HepG2 (cell line): ENCODE measurements around the gene NKPD1. TPM values are rescaled to one million over a fixed set of nuclear protein-coding genes. Genes with fewer than 3 reads are reported as not detected.

Source experiments
- ATAC-seq: fragments of 200-7000 bp; cut with Tn5 transposase; 3 replicates; pipeline ENCODE4 v1.9.1; 2020; ENCODE audit warnings: mild to moderate bottlenecking, moderate library complexity
- BruUV-seq: library from RNA; stranded (reverse); fragments of 400-500 nt; replicated peaks from 2 replicates; lab custom pipeline; 2021; lab: Mats Ljungman, UMichigan
- CTCF ChIA-PET: fragments of 300-600 bp; formaldehyde crosslinking; extraction: SDS; loops from one replicate; lab custom pipeline; 2021; ENCODE audit warnings: low total read pairs, inconsistent platforms, low intra/inter-chr PET ratio; lab: Yijun Ruan, JAX
- POLR2A ChIA-PET: fragments of 350-600 bp; sonication (Branson Sonifier 250); formaldehyde crosslinking; loops from one replicate; lab custom pipeline; 2020; ENCODE audit warnings: antibody characterized with exemption, inconsistent platforms; lab: Yijun Ruan, JAX
- DNase-seq: peaks from one replicate; pipeline ENCODE4 v3.0.0-alpha.2; 2015; ENCODE audit warnings: low spot score
- FAIRE-seq: peaks from 3 replicates; lab custom pipeline; 2011; peaks lifted over from hg19 to GRCh38; lab: Jason Lieb, UNC
- H2AFZ ChIP-seq: one replicate; pipeline ENCODE4 v1.6.1; 2011; ENCODE audit warnings: low read length, inconsistent platforms
- H3K27ac ChIP-seq: fragments of 300-600 bp; 3 replicates; pipeline ENCODE4 v1.8.0; 2011; ENCODE audit warnings: mixed run types, mild to moderate bottlenecking, mixed read lengths, low read length, inconsistent platforms; ENCODE audit not compliant: insufficient read depth; ENCODE audit errors: extremely low read length
- H3K27me3 ChIP-seq, 2 experiments: fragments of 200-600 bp in 1 of 2; 2 replicates in 1 of 2; 3 replicates in 1 of 2; pipeline versions ENCODE4 v1.6.0 to v1.8.0; 2011; ENCODE audit warnings: low read length in 2 of 2, mild to moderate bottlenecking in 2 of 2, moderate library complexity in 2 of 2, inconsistent platforms in 1 of 2; ENCODE audit not compliant: insufficient read depth in 2 of 2, control insufficient read depth in 1 of 2
- H3K36me3 ChIP-seq, 2 experiments: fragments of 200-600 bp in 1 of 2; replicated peaks in 1 of 2; 2 replicates in 1 of 2; 3 replicates in 1 of 2; pipeline versions ENCODE4 v1.5.1 to v1.8.0; 2011; ENCODE audit warnings: low read length in 2 of 2, inconsistent platforms in 1 of 2; ENCODE audit not compliant: insufficient read depth in 2 of 2, control insufficient read depth in 1 of 2
- H3K4me1 ChIP-seq: 2 replicates; pipeline ENCODE4 v1.5.1; 2012; ENCODE audit warnings: low read length, inconsistent platforms; ENCODE audit not compliant: insufficient read depth
- H3K4me2 ChIP-seq: 2 replicates; pipeline ENCODE4 v1.6.0; 2011; ENCODE audit warnings: low read depth, low read length, inconsistent platforms
- H3K4me3 ChIP-seq, 3 experiments: fragments of 200-600 bp in 1 of 3; sonication (generic), shearing (Covaris generic) in 1 of 3; replicated peaks in 1 of 3; 2 replicates each; pipeline ENCODE4 v1.5.1; 2011 to 2016; ENCODE audit warnings: low read length in 3 of 3, inconsistent platforms in 2 of 3, low read depth in 2 of 3, mild to moderate bottlenecking in 2 of 3, control low read depth in 1 of 3, mixed read lengths in 1 of 3; ENCODE audit not compliant: insufficient read depth in 1 of 3
- H3K79me2 ChIP-seq: one replicate; pipeline ENCODE4 v1.6.1; 2011; ENCODE audit warnings: low read length, inconsistent platforms; ENCODE audit not compliant: insufficient read depth
- H3K9ac ChIP-seq: 2 replicates; pipeline ENCODE4 v1.6.0; 2011; ENCODE audit warnings: mild to moderate bottlenecking, low read depth, low read length, inconsistent platforms; ENCODE audit not compliant: insufficient read depth
- H3K9me3 ChIP-seq: 2 replicates; pipeline ENCODE4 v1.5.1; 2012; ENCODE audit warnings: mild to moderate bottlenecking, low read length
- H4K20me1 ChIP-seq: 2 replicates; pipeline ENCODE4 v1.6.0; 2011; ENCODE audit warnings: inconsistent platforms, mild to moderate bottlenecking, low read length, moderate library complexity; ENCODE audit not compliant: insufficient read depth
- BATF2 ChIP-seq: sonication (generic); formaldehyde crosslinking; IDR thresholded peaks from 2 replicates; pipeline ENCODE4 v1.8.0; 2022; ENCODE audit warnings: mild to moderate bottlenecking, missing genetic modification reagents, moderate library complexity
- CHCHD3 ChIP-seq: sonication (generic); formaldehyde crosslinking; IDR thresholded peaks from 2 replicates; pipeline ENCODE4 v1.8.0; 2022; ENCODE audit warnings: mild to moderate bottlenecking, missing genetic modification reagents, moderate library complexity
- MTA3 ChIP-seq: sonication (generic); formaldehyde crosslinking; IDR thresholded peaks from 2 replicates; pipeline ENCODE4 v1.4.0; 2020; ENCODE audit warnings: missing genetic modification reagents
- MZF1 ChIP-seq: sonication (generic); formaldehyde crosslinking; IDR thresholded peaks from 2 replicates; pipeline ENCODE4 v1.8.1; 2023; ENCODE audit warnings: mild to moderate bottlenecking, missing genetic modification reagents, borderline replicate concordance
- NCOA5 ChIP-seq: sonication (generic); formaldehyde crosslinking; IDR thresholded peaks from 2 replicates; pipeline ENCODE4 v1.4.0; 2020; ENCODE audit warnings: missing genetic modification reagents
- NFIB ChIP-seq: sonication (generic); formaldehyde crosslinking; IDR thresholded peaks from 2 replicates; pipeline ENCODE4 v1.9.0; 2021; ENCODE audit warnings: missing genetic modification reagents, mild to moderate bottlenecking, borderline replicate concordance
- NPAS2 ChIP-seq: sonication (generic); formaldehyde crosslinking; IDR thresholded peaks from 2 replicates; pipeline ENCODE4 v1.8.0; 2022; ENCODE audit warnings: mild to moderate bottlenecking, missing genetic modification reagents, borderline replicate concordance
- SNAI1 ChIP-seq: sonication (generic); formaldehyde crosslinking; IDR thresholded peaks from 2 replicates; pipeline ENCODE4 v1.5.0; 2020; ENCODE audit warnings: mild to moderate bottlenecking, missing genetic modification reagents, borderline replicate concordance
- TCF12 ChIP-seq, 2 experiments: fragments of 450-650 bp in 1 of 2; sonication (generic) in 1 of 2; formaldehyde crosslinking in 1 of 2; IDR thresholded peaks; 2 replicates each; pipeline versions ENCODE4 v1.6.1 to v1.8.0; 2017 to 2022; ENCODE audit warnings: antibody characterized with exemption in 1 of 2, mild to moderate bottlenecking in 1 of 2, missing genetic modification reagents in 1 of 2, moderate library complexity in 1 of 2
- TCF7 ChIP-seq: sonication (generic); IDR thresholded peaks from 2 replicates; pipeline ENCODE4 v1.6.1; 2016; ENCODE audit warnings: antibody characterized with exemption, low read depth
- YEATS4 ChIP-seq: sonication (generic); formaldehyde crosslinking; IDR thresholded peaks from 2 replicates; pipeline ENCODE4 v1.4.0; 2020; ENCODE audit warnings: missing genetic modification reagents, borderline replicate concordance
- ZC3H4 ChIP-seq: sonication (generic); formaldehyde crosslinking; IDR thresholded peaks from 2 replicates; pipeline ENCODE4 v1.4.0; 2020; ENCODE audit warnings: missing genetic modification reagents, borderline replicate concordance
- ZNF558 ChIP-seq: sonication (generic); formaldehyde crosslinking; IDR thresholded peaks from 2 replicates; pipeline ENCODE4 v1.9.0; 2022; ENCODE audit warnings: mild to moderate bottlenecking, missing genetic modification reagents, borderline replicate concordance
- ZNF737 ChIP-seq: sonication (generic); formaldehyde crosslinking; IDR thresholded peaks from 2 replicates; pipeline ENCODE4 v1.5.0; 2020; ENCODE audit warnings: missing genetic modification reagents, mild to moderate bottlenecking, borderline replicate concordance
- WGBS: methylation state at CpG from one replicate; pipeline ENCODE4 v1.1.6; 2017; ENCODE audit warnings: low lambda C conversion rate; 5-methylcytosine and 5-hydroxymethylcytosine counted together
- in situ Hi-C: cut with HindIII; loops from 2 replicates; pipeline ENCODE4 v1.10.0; 2017; ENCODE audit warnings: low pct_unique_long_range_greater_than_20kb; ENCODE audit not compliant: extremely low pct_ligation_motif_present
- intact Hi-C: fragments of 100-400 bp; cut with micrococcal nuclease; formaldehyde crosslinking; loops from one replicate; pipeline ENCODE4 v1.10.0; 2022; ENCODE audit not compliant: unreplicated experiment
- polyA plus RNA-seq, 8 experiments: library from polyadenylated mRNA; depleted of rRNA in 3 of 8; stranded (reverse) in 7 of 8; unstranded in 1 of 8; fragments of >200 nt; fragmentation: Illumina TruSeq in 4 of 8; extraction: Trizol in 4 of 8; gene quantifications; 2 replicates each; pipeline versions ENCODE4 v1.2.1 to v1.2.3, GENCODE V29; 2011 to 2016; ENCODE audit warnings: low read depth in 4 of 8, missing spikeins in 1 of 8, mixed read lengths in 1 of 8; ENCODE audit not compliant: insufficient read depth in 1 of 8
- total RNA-seq, 5 experiments: library from RNA; depleted of rRNA; stranded (reverse); fragments of >200 nt; fragmentation: Illumina TruSeq; extraction: Trizol; gene quantifications; 2 replicates each; pipeline ENCODE4 v1.2.3, GENCODE V29; 2016; ENCODE audit warnings: low read depth in 1 of 5
- TF ChIP-seq, protein P1 (sequence below): IDR thresholded peaks from 2 replicates; pipeline ENCODE4 v1.6.1; 2012; ENCODE audit warnings: inconsistent platforms
- TF ChIP-seq, protein P2 (sequence below): sonication (generic); formaldehyde crosslinking; IDR thresholded peaks from 2 replicates; pipeline ENCODE4 v1.5.1; 2020; ENCODE audit warnings: mild to moderate bottlenecking, moderate library complexity, missing genetic modification reagents

NKPD1 gene
- total and polyA plus RNA-seq, 2 of the 13 experiments (the other 11 are each of a cell fraction or from before 2014, with no cell fraction given) = 0.03 TPM; not detected in 1

GRCh38 chr19:45124021-45124420, 36.8 kb downstream of the NKPD1 start:
- TF ChIP-seq, protein P1, sequence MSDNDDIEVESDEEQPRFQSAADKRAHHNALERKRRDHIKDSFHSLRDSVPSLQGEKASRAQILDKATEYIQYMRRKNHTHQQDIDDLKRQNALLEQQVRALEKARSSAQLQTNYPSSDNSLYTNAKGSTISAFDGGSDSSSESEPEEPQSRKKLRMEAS = no peak
- TF ChIP-seq ZNF737 = no peak
- H3K4me2 ChIP-seq = no peak overlapping the region
- peaks cover 54% of the 10 kb centered on the region for H3K79me2 ChIP-seq
- peaks cover 11% of the 10 kb centered on the region for H3K4me1 ChIP-seq
- intact Hi-C loops (no loop called here), in situ Hi-C loops (loop anchor here (10.0 kb wide), 1 partner anchor 109 kb away; no protein-coding TSS in a partner anchor)
- peaks cover 11% of the 10 kb centered on the region; the same call in 1 of the 2 replicates for H4K20me1 ChIP-seq
- FAIRE-seq (no peak), DNase-seq (no peak), ATAC-seq (no peak)
- POLR2A ChIA-PET = interaction anchor here (0.5 to 1.4 kb wide), 2 partner anchors 9 to 11 kb away, joined by 3 to 4 read pairs; no protein-coding TSS in a partner anchor
- no peak overlapping the region for H3K4me3 ChIP-seq
- no peak overlapping the region for H3K27ac ChIP-seq
- no peaks in the 10 kb centered on the region for H3K9me3 ChIP-seq
- no TSS peak for BruUV-seq
- no peak overlapping the region for H2AFZ ChIP-seq
- 94% methylated on average over 6 of the region's 6 CpGs for WGBS
- no peaks in the 10 kb centered on the region for H3K27me3 ChIP-seq
- no peak overlapping the region for H3K9ac ChIP-seq
- CTCF ChIA-PET = no interaction called here
- H3K36me3 ChIP-seq = peaks cover 9 to 15% of the 10 kb centered on the region in 2 experiments; a peak in 3 of 5 replicates

GRCh38 chr19:45123440-45123850, 37.3 kb downstream of the NKPD1 start:
- in situ Hi-C loops (loop anchor here (10.0 kb wide), 1 partner anchor 109 kb away; no protein-coding TSS in a partner anchor), intact Hi-C loops (no loop called here)
- no peak overlapping the region for H2AFZ ChIP-seq
- DNase-seq = no peak
- no peaks in the 10 kb centered on the region for H3K9me3 ChIP-seq
- H4K20me1 ChIP-seq = peaks cover 11% of the 10 kb centered on the region; the same call in 1 of the 2 replicates
- H3K27ac ChIP-seq = no peak overlapping the region
- no TSS peak for BruUV-seq
- peaks cover 5 to 11% of the 10 kb centered on the region in 2 experiments; a peak in 3 of 5 replicates for H3K36me3 ChIP-seq
- peaks cover 5% of the 10 kb centered on the region for H3K4me1 ChIP-seq
- ChIA-PET CTCF (no interaction called here), POLR2A (interaction anchor here (0.5 to 1.4 kb wide), 2 partner anchors 9 to 10 kb away, joined by 3 to 4 read pairs; no protein-coding TSS in a partner anchor)
- no peak overlapping the region for H3K4me3 ChIP-seq
- no peaks in the 10 kb centered on the region for H3K27me3 ChIP-seq
- H3K4me2 ChIP-seq = no peak overlapping the region
- 98% methylated on average over 9 of the region's 9 CpGs for whole genome bisulfite sequencing
- no peak for ATAC-seq
- H3K79me2 ChIP-seq = peaks cover 51% of the 10 kb centered on the region
- FAIRE-seq = no peak
- no peak overlapping the region for H3K9ac ChIP-seq
- TF ChIP-seq ZNF558 (CRISPR knock-in tag) (no peak), SNAI1 (CRISPR knock-in tag) (no peak), ZC3H4 (CRISPR knock-in tag) (no peak), MZF1 (CRISPR knock-in tag) (no peak), NFIB (no peak), TCF12 (IDR thresholded peaks at IDR 0.05) (no peak), TCF12 (CRISPR knock-in tag; IDR thresholded peaks at IDR 0.05) (no peak), BATF2 (CRISPR knock-in tag) (no peak), NCOA5 (CRISPR knock-in tag) (no peak), CHCHD3 (CRISPR knock-in tag) (no peak), NPAS2 (CRISPR knock-in tag) (no peak), TCF7 (no peak), MTA3 (CRISPR knock-in tag) (no peak), YEATS4 (CRISPR knock-in tag) (no peak)
- TF ChIP-seq, protein P2, sequence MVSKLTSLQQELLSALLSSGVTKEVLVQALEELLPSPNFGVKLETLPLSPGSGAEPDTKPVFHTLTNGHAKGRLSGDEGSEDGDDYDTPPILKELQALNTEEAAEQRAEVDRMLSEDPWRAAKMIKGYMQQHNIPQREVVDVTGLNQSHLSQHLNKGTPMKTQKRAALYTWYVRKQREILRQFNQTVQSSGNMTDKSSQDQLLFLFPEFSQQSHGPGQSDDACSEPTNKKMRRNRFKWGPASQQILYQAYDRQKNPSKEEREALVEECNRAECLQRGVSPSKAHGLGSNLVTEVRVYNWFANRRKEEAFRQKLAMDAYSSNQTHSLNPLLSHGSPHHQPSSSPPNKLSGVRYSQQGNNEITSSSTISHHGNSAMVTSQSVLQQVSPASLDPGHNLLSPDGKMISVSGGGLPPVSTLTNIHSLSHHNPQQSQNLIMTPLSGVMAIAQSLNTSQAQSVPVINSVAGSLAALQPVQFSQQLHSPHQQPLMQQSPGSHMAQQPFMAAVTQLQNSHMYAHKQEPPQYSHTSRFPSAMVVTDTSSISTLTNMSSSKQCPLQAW = no peak
